Breast epithelium (tissue), 3 donors: ENCODE measurements around the gene ZFYVE9.

Experiments
- CTCF ChIP-seq, 3 donors: fragments of 450-650 bp; IDR thresholded peaks; one replicate each; pipeline ENCODE4 v1.5.1; 2016 to 2017; ENCODE audit warnings: antibody characterized with exemption in 3 of 3, mild to moderate bottlenecking in 3 of 3, moderate library complexity in 3 of 3
- POLR2A ChIP-seq: fragments of 450-650 bp; IDR thresholded peaks from one replicate; pipeline ENCODE4 v1.6.1; 2016; ENCODE audit warnings: antibody characterized with exemption, mild to moderate bottlenecking, moderate library complexity
- POLR2AphosphoS5 ChIP-seq, 3 donors: sonication (generic); formaldehyde crosslinking; IDR thresholded peaks; one replicate each; pipeline ENCODE4 v1.6.1; 2017; ENCODE audit warnings: antibody characterized with exemption in 3 of 3

GRCh38 chr1:52365746-52366516, 224.0 kb downstream of the ZFYVE9 start, which contains the start of gene CC2D1B:
- TF ChIP-seq POLR2AphosphoS5 (IDR thresholded peaks at IDR 0.05) = peak; percentile 74 to 90 (median 83)
- TF ChIP-seq CTCF (IDR thresholded peaks at IDR 0.05) = peak; percentile 11 to 55 (median 28)
- TF ChIP-seq POLR2A = peak; percentile 62
